Hematopoietic multipotent progenitor cell treated with erythropoietin and hydrocortisone succinate and interleukin-3 and kit ligand, for 15 days (in vitro differentiated cells): ENCODE data around the gene PSMD4.
"Not testable (repeated sequence)": the region's sequence is repeated elsewhere in the genome, so short reads cannot be mapped to it uniquely, and the experiment has no call there.

Experiments used
- DNase-seq: peaks from one replicate; pipeline ENCODE4 v3.0.0-alpha.2; 2015; ENCODE audit warnings: low spot score

The PSMD4 gene

DNA sequence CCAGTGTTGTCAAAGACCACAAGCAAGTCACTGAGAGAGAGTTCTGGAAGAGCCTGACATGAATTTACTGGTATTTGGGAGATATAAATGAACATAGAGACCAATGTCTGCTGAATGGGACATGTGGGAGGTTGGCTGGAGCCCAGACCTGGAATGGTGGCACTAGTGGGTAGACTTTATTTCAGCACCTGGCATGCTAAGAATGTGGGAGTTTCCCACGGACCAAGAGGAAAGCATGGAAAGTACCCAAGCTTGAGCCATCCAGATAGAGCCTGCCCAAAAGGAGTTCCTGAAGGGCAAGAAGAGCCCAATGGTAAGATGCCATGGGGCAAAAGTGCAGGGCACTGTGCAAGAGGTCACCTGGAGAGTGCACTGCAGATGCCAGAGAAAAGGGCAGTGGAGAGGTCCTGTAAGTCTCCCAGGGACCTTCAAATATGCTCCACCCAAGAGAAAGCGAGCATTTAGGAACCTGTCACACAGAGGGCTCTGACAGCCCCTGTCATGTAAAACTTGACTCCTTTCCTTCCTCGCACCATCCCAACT is 19.5 kb downstream of the PSMD4 start:
- DNase-seq, result no peak

DNA sequence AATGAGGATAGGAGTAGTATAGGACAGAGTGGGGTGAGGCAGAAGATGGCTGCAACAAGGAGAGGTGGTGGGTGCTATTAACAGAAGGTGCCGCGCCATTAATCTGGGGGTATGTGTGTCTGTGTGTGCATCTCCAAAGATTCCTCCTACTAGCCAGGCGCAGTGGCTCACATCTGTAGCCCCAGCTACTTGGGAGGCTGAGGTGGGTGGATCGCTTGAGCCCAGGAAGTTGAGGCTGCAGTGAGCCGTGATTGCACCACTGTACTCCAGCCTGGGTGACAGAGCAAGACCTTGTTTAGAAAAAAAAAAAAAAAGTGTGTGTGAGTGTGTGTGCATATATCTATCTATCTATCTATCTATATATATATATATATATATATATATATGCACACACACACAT is 20.8 kb downstream of the PSMD4 start:
- DNase-seq, result not testable (repeated sequence)

DNA sequence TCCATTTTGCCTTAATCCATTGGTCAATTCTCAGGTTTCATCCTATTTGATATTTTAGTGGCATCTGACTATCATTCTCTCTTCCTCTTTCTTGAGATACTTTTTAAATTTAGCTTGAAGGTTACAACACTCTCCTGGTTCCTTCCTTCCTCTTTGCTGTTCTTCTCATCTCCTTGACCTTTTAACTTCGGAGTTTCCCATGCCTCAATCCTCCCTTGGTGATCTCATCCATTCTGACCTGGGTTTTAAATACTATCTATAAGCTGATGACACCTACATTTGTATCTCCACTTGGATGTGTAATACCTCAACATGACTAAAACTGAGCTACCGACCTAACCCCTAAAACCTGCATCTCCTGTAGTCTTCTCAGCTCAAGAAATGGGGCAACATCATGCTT is 22.7 kb downstream of the PSMD4 start:
- no peak for DNase-seq

DNA sequence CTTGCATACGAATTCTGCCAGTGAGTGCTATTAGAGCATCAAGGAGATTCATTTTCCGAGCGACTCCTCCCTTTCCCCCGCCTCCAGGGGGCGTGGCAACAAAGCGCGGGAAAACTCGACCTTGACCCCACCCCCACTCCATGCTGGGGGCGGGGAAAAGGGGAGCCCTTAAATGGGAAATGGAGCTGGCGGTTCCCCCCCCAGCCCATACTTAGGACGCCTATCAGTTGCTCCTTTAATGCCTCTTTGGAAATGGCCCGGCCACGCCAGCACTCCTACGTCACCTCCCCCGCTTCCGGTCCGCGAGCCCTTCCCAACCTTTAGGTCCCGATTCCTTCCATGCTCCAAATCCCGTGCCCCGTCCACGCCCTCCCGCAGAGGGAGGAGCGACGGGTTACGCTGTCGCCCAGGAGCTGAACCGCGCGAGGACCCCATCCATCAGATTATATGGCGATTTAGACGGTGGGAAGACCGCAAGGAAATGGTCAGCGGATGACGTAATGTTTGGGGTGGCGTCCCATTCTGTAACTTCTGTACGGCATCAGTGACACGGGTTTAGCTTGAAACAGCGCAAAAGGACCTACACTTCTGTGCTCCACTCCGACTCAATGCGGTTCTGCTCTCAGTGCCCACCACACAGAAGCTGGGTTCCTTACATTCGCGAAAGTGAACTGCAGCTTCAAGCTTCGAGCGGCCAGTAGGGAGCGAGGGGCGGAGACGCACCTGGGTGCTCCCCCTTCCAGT is 26.9 kb downstream of the PSMD4 start:
- peak; percentile 94 for DNase-seq

DNA sequence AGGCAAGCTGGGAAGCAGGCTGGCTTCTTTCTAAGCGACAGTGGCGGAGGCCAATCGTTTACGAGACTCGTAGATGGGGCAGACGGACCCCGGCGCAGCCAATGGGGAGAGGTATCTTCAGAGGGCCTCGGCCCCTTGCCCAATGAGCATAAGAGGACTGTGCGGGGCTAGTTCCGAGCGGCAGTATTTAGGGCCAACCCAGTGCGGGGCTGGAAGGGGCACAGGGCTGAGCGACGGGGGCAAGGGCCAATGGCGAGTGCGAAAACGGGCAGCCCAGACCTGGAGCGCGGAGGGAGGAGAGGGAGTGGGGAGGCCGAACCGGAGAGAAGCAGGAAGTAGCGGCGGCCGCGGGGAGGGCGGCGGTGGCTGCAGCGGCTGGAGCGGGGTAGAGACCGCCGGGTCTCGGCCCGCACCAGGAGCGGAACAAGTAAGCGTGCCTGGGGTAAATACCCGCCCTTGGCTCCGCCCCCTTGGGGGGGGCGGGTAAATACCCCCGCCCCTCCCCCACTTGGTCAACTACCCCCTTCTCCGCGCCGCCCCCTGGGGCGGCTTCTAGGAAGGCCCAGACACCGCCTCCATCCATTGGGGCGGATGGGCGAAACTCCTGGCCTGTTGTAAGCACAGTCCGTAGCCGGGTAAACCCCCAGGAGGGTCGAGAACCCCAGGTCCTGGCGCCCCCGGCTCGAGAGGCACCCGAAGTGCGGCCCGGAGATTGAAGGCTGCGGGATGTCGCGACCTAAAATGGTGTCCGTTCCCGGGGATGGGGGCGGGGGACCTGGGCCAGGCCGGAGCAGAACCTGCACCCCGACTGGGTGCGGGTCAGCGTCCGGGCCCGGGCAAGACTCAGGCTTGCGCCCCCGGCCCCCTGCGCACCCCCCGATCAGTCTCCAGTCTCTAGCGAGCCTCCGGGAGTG is 27.7 kb downstream of the PSMD4 start, which contains the start of gene ZNF687:
TSS of gene ZNF687 (plus strand) at position 331 of the 914 bp plus-strand sequence. CDS start 3,993 bp downstream, outside the sequence.
- peak; percentile 98 for DNase-seq

DNA sequence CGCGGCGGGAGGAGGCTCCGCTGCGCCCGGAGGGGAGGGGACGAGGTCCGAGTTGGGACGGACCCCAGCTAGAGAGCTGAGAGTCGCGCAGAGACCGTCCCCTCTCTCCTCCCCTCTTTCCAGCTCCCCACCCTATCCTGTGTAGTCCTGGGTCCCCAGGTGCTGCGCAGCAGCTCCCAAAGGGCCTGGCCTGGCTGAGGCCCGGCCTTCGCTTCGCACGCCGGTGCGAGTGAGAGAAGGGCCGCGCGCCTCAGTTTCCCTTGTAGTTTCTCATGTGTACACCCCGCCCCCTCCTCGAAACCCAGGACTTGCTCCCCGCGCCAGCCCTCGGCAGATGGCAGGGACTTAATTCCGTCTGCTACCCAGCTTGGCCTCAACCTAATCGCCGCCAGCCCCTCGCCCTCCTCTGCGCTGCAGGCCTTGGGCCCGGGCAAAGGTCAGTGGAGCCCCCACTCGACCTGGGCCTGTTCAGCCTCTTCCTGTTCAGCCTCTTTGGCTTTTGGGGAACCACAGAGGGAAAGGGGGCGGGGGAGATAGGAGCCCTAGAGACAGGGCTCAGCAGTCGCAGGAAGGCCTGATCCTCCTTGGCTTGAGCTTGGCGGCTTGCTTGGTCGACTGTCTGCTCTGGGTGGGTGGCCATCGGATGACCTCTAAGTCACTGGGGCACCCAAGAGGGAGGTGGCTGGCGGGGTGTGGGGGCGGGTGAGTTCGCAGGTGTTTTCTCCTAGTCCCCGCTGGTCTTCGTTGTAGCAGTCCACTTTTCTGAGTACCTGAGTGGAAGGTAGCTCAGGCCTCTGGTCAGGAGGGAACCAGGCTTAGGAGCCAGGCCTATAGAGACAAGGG is 28.6 kb downstream of the PSMD4 start:
- DNase-seq, result no peak

DNA sequence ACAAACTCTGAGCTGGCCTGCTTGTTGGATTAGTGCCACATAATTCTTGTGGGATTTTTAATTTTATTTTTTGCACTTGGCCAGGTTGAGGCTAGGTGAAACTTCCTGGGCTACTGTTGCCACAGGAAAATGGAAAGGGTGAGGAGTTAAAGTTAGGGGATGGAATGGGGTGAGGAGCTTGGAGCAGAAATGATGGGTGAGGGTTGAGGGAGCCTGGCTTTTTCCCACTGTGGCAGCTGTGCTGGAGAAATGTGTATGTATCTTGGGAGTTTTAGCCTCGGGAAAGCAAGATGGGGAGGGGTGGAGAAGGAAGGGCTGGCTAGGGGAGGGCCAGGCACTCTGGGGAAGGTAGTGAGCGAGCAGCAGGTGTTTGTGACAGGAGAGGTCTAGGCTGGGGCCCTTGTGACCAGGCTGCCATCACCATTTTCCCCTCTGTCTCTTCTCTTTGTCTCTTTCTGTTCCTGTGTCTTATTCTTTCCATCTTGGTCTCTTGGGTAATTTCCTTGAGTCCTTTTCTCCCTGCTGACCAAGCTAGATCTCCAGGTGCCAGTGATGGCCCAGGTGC is 29.6 kb downstream of the PSMD4 start:
- DNase-seq, result no peak

DNA sequence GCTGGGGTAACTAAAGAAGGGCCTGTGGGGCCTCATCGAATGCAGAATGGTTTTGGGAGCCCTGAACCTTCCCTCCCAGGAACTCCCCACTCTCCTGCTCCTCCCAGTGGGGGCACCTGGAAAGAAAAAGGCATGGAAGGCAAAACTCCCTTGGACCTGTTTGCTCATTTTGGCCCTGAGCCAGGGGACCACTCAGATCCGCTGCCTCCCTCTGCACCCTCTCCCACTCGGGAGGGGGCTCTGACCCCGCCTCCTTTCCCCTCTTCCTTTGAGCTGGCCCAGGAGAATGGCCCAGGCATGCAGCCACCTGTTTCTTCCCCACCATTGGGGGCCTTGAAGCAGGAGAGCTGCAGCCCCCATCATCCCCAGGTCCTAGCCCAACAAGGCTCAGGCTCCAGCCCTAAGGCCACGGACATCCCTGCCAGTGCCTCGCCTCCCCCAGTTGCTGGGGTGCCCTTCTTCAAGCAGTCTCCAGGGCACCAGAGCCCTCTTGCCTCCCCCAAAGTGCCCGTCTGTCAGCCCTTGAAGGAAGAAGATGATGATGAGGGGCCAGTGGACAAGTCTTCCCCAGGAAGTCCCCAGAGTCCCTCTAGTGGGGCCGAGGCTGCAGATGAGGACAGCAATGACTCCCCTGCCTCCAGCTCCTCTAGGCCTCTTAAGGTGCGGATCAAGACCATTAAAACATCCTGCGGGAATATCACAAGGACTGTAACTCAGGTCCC is 32.2 kb downstream of the PSMD4 start:
- no peak for DNase-seq

DNA sequence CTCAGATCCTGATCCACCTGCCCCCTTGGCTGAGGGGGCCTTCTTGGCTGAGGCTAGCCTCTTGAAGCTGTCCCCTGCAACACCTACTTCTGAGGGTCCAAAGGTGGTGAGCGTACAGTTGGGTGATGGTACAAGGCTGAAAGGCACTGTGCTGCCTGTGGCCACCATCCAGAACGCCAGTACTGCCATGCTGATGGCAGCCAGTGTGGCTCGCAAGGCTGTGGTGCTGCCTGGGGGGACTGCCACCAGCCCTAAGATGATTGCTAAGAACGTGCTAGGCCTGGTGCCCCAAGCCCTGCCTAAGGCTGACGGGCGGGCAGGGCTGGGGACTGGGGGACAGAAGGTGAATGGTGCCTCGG is 32.8 kb downstream of the PSMD4 start:
- no peak for DNase-seq

DNA sequence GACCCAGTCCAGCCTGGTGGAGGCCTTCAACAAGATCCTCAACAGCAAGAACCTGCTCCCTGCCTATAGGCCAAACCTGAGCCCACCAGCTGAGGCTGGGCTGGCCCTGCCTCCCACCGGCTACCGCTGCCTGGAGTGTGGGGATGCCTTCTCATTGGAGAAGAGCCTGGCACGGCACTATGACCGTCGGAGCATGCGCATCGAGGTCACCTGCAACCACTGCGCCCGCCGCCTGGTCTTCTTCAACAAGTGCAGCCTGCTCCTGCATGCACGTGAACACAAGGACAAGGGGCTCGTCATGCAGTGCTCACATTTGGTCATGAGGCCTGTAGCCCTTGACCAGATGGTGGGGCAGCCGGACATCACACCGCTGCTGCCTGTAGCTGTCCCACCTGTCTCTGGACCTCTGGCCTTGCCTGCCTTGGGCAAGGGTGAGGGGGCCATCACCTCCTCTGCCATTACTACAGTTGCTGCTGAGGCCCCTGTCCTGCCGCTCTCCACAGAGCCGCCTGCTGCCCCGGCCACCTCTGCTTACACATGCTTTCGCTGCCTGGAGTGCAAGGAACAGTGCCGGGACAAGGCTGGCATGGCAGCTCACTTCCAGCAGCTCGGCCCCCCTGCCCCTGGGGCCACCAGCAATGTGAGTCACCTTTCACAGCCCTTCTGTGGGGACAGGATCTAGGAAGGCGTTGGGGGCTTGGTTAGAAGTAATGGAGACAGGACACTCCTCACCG is 33.4 kb downstream of the PSMD4 start:
- no peak for DNase-seq

DNA sequence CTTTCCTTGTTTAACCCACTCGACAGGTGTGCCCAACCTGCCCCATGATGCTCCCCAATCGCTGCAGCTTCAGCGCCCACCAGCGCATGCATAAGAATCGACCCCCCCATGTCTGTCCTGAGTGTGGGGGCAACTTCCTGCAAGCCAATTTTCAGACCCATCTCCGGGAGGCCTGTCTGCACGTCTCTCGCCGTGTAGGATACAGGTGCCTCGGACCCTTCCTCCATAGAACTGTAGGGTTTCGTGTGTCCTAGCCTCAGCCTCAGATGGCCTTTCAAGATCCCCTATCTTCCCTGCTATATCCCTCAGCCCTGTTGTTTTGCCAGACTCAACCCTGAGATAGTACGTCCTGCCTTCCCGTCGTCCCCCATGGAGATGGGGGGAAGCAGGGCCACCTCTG is 34.0 kb downstream of the PSMD4 start:
- DNase-seq, result no peak

DNA sequence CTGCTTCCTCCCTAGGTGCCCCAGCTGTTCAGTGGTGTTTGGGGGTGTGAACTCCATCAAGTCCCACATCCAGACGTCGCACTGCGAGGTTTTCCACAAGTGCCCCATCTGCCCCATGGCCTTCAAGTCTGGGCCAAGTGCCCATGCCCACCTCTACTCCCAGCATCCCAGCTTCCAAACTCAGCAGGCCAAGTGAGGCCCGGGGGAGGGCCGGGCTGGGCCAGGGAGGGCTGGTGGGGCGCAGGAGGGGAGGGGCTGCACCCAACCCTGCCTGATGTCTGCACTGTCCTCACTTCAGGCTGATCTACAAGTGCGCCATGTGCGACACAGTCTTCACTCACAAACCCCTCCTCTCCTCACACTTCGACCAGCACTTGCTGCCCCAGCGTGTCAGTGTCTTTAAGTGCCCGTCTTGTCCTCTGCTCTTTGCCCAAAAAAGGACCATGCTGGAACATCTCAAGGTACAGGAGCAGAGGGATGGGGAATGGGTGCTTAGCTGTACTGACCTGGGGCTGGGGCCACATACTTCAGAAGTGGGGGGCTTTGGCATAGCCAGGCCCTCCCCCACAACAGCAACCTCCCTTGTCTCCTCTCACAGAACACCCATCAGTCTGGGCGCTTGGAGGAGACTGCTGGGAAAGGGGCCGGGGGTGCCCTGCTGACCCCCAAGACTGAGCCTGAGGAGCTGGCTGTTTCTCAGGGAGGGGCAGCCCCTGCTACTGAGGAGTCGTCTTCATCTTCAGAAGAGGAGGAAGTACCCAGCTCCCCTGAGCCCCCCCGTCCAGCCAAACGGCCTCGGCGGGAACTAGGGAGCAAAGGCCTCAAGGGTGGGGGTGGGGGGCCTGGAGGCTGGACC is 34.8 kb downstream of the PSMD4 start:
- no peak for DNase-seq

DNA sequence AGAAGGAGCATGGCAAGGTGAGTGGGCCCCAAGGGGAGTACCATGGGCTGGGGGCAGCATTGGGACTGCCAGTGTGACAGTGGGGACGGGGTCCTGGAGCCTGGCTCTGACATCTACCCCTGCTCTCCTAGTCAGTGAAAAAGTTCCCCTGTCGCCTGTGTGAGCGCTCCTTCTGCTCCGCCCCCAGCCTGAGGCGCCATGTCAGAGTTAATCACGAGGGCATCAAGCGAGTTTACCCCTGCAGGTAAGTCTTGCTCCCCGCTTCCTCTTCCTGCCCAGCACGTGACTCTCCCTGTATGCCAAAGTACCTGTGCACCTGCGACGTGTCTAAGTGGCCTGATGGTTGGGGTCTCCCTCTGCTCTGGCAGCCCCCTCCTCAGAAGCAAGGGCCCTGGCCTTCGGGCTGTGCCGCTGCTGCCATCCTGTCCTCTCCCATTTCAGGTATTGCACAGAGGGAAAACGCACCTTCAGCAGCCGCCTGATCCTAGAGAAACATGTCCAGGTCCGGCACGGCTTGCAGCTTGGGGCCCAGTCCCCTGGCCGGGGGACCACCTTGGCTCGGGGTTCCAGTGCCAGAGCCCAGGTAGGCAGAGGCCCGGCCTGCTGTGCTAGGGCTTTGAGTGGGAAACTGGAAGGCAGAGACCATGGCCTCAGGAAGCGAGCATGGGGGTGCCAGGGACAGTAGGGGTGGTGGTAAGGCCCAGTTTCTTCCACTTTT is 35.6 kb downstream of the PSMD4 start:
- DNase-seq, result no peak

DNA sequence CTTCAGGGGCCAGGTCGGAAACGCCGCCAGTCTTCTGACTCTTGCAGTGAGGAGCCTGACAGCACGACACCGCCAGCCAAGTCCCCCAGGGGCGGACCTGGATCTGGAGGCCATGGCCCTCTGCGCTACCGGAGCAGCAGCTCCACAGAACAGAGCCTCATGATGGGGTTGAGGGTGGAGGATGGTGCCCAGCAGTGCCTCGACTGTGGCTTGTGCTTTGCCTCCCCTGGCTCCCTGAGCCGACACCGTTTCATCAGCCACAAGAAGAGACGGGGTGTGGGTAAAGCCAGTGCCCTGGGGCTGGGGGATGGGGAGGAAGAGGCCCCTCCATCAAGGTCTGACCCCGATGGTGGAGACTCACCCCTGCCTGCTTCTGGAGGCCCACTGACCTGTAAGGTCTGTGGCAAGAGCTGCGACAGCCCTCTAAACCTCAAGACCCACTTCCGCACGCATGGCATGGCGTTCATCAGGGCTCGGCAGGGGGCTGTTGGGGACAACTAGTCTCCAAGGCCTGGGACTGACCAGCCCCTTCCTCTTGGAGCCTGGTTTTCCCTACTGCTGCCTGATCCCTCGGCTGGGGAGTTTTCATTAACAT is 36.3 kb downstream of the PSMD4 start:
- no peak for DNase-seq

DNA sequence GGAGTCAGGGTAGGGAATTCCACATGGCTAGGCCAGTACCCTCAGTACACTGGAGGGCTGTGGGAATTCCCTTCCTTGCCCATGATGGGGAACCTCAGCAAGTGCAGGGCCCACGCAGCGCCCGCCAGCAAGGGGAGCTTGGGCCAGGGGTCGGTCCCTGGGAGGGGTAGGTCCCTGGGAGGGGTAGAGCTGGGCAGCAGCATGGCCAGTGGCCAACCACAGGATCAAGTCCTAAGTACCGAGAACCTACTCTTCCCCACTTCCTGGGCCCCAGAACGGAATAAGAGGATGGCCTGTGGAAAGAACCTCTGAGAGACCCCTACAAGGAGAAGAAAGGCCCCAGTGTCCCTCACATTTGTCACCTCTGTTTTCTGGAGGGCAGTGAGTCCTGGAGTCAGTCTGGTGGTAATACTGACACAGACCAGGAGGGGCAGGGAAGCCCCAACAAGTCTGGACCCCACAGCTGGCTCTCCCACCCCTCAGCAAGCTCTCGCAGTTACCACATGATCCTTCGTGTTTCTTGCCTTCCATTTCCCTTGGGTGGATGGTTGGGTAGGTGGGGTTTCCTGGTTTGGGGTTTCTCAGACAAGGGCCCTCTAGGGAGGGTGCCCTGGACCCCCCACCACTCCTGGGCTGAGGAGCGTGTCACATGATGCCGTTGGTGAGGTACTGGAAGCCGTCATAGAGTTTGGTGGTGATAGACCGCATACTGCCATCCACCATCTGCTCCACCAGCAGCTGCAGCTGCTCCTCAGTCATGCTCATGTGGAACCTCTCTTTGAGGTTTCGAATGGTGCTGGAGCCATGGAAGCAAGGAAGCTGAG is 37.9 kb downstream of the PSMD4 start:
- no peak for DNase-seq

DNA sequence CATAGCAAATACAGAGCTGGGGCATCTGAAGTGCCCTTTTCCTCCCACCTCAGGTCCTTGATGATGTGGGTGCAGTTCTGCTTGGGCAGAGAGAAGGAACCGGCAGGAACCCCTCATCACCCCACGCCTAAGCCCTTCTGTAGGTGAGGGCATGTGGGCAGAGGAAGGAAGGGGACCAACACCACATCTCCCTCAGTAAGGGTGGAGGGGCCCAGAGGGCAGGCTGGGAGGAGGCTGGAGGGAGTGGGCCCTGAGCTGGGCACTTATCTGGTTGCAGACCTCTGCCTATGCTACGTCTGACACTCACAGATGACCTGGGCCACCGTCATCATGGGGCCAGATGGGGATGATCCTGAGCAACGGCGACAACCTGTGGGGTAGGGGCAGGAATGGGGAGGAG is 38.6 kb downstream of the PSMD4 start:
- no peak for DNase-seq

DNA sequence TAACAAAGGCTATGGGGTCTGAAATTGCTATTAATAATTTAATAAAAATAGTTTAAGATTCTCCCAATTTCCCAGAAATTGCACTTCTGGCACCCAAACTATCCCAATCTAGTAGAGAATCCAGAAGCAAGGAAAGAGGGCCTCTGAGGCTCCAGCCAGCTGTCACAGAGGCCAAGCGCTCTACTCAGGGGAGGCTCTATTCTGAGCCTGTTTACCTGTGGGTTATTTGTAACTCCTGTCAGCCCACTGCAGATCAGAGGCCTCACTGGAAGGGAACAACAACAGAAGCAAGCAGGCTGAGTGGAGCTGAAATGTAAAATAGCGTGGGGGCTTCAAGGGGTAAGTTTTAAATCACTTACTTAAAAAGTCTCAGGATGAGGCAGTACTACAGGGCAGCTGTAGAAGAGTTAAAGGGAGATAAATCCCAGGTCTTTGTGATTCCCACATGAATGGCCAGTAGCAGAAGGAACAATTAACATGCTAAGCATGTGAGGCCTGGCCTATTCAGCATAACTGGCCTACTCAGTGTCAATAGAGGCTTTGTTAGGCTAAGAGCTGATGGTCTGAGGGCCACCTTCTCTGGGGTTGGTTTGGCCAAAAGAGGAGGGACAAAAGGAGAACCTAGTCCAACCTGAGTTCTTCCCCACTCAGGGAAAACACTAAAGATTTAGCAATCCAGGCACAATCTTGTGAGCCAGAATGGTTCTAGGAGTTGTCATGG is 40.4 kb downstream of the PSMD4 start:
- DNase-seq, result no peak
